Muscle layer of duodenum (tissue), 2 donors: ENCODE results near the gene KIAA0825.

ENCODE experiments used
- H3K27ac ChIP-seq: one replicate; pipeline ENCODE4 v1.7.0; 2013; ENCODE audit warnings: mild to moderate bottlenecking, low read length
- H3K27me3 ChIP-seq: one replicate; pipeline ENCODE4 v1.7.0; 2013; ENCODE audit warnings: low read depth, mild to moderate bottlenecking, control low read depth, low read length
- H3K36me3 ChIP-seq, 2 donors: one replicate each; pipeline ENCODE4 v1.7.0; 2013; ENCODE audit warnings: low read length in 2 of 2, control low read depth in 1 of 2, mild to moderate bottlenecking in 1 of 2; ENCODE audit not compliant: insufficient read depth in 2 of 2, control insufficient read depth in 1 of 2
- H3K4me1 ChIP-seq, 2 donors: one replicate each; pipeline ENCODE4 v1.7.0; 2013; ENCODE audit warnings: low read length in 2 of 2, mild to moderate bottlenecking in 2 of 2, control low read depth in 1 of 2, moderate library complexity in 1 of 2; ENCODE audit not compliant: insufficient read depth in 2 of 2, control insufficient read depth in 1 of 2
- H3K4me3 ChIP-seq, 2 donors: one replicate each; pipeline ENCODE4 v1.7.0; 2013; ENCODE audit warnings: low read length in 2 of 2, low read depth in 1 of 2, mild to moderate bottlenecking in 1 of 2
- H3K9me3 ChIP-seq, 2 donors: one replicate each; pipeline ENCODE4 v1.7.0; 2013; ENCODE audit warnings: low read length in 2 of 2, control low read depth in 1 of 2, mild to moderate bottlenecking in 1 of 2; ENCODE audit not compliant: control insufficient read depth in 1 of 2
- donor health status: healthy.

Gene KIAA0825

DNA sequence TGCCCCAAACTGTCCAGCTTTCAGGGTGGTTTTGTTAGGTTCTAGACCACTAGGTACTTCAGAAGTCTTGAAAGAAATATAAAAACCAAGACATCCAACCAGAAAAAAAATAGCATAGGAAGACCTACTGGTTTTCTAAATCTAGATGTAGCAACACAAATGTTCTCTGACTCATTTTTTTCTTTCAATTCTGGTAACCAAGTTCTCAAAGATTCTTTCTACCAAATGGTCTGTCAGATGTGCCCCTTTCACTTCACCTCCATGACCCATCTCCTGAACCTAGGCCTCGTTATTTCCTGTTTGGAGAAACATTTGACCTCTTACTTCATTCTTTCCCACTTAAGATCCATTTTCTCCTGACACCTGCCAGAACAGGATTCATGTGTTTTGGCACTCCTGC, 355.3 kb downstream of the KIAA0825 start:
- H3K9me3 ChIP-seq, result no peaks in the 10 kb centered on the region
- no peak overlapping the region for H3K4me3 ChIP-seq
- H3K27ac ChIP-seq, result no peak overlapping the region
- no peaks in the 10 kb centered on the region for H3K27me3 ChIP-seq
- no peaks in the 10 kb centered on the region for H3K4me1 ChIP-seq
- no peaks in the 10 kb centered on the region for H3K36me3 ChIP-seq

DNA sequence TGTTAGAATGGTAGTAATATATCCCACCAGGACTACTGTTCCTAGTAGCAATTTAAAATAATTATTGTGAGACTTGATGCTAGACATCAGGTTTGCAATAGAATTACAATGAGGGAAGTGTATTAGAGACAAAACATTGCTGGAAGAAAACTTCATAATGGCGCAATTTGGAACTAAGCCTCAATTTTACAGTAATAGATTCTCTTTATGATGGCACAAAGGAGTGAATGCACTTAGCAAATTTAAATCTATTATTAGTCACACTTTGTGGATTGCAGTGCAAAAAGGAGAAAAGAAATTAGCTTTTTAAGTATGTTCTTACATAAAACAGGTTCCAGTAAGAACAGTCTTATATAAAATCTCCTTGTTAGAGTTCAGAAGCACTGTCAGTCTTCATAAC, 358.3 kb downstream of the KIAA0825 start:
- no peaks in the 10 kb centered on the region for H3K9me3 ChIP-seq
- no peaks in the 10 kb centered on the region for H3K27me3 ChIP-seq
- H3K27ac ChIP-seq, result no peak overlapping the region
- no peak overlapping the region for H3K4me3 ChIP-seq
- H3K36me3 ChIP-seq, result no peaks in the 10 kb centered on the region
- H3K4me1 ChIP-seq, result no peaks in the 10 kb centered on the region

DNA sequence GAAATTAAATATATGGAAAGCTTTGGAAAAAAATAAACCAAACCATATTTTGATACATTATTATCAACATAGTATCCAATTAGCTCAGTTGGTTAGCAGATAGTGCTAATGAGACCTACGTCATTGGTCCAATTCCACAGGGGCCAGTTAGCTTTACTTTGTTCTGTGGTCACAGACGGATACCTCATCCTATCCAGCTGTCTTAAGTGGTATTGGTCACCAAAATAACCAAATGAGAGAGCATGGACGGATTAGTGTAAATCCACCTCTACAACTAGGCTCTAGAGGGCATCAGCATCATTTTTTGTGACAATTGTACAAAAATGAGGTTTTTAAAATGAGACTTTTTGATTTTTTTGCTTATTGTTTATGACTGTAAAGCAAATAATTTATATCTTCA, 364.2 kb downstream of the KIAA0825 start:
- H3K27ac ChIP-seq, result no peak overlapping the region
- no peaks in the 10 kb centered on the region for H3K9me3 ChIP-seq
- no peaks in the 10 kb centered on the region for H3K36me3 ChIP-seq
- H3K4me1 ChIP-seq, result no peaks in the 10 kb centered on the region
- no peak overlapping the region for H3K4me3 ChIP-seq
- H3K27me3 ChIP-seq, result no peaks in the 10 kb centered on the region

DNA sequence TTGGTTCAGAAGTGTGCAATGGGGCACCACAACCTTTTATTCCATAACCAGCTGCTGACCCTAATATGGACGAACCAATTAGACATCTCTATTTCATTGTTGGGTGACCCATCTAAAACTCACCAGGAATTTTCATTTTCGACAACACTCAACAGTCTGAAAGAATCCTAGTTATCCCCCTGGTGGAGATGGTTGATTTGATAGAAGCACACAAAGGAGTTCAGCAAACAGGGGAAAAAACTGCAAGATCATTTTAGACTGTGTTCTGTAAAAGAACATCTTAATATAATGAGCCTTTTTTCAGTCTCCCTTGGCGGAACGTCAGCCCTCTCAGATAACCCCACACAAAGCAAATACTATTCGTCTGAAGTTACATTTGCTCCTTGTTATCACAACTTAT, 367.4 kb downstream of the KIAA0825 start:
- Histone ChIP-seq H3K36me3 (no peaks in the 10 kb centered on the region), H3K9me3 (no peaks in the 10 kb centered on the region), H3K4me3 (no peak overlapping the region), H3K27ac (no peak overlapping the region), H3K4me1 (no peaks in the 10 kb centered on the region), H3K27me3 (no peaks in the 10 kb centered on the region)

DNA sequence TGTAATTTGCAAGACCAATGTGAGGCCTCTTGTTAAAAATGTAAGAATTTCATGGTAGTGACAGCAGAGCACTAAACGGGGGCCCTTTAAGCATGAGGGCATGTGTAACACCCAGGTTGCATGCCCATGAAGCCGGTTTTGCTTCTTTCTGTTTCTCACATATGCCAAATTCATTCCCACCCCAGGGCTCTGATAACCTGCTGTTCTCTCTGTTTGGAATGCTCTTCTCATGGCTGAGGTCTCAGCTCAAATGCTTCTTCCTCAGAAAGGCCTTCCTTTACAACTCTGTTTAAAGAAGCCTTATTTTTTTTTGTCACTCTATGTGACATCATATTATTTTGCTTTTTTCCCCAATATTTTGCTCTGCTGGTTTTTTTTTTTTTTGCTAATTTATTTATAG, 369.0 kb downstream of the KIAA0825 start:
- Histone ChIP-seq H3K36me3 (no peaks in the 10 kb centered on the region), H3K27me3 (no peaks in the 10 kb centered on the region), H3K4me1 (no peaks in the 10 kb centered on the region), H3K27ac (no peak overlapping the region), H3K4me3 (no peak overlapping the region), H3K9me3 (no peaks in the 10 kb centered on the region)

DNA sequence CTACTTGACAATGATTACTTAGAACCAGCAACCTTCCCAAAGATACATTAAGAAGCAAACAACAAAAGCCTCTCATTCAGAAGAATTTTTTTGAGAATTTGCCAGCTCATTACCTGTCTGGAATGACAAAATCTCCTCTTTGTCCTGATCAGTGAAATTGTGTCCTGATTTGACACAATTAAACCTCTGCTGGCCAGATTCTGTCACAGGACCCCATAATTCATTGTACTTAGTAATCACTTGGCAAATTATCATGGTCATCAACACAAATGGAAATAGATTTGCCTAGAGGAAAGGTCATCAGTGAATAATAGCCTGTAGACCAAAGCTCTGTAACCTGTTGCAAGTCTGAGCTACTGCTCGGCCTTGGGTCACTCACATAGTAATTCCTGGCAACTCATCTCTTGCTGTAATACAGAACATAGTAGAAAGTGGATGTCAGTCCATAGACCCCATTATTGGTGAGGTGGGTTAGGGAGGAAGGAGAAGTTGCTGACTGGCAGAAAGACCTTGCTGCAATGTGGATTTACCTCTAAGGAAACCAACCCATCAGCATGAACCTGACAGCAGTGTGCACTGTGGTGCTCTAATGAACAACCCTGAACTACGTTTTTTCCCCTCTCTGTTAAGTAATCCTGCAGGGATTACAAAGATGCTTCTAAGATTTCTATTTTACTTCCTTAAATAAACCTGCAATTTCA, 370.1 kb downstream of the KIAA0825 start:
- no peak overlapping the region for H3K4me3 ChIP-seq
- no peaks in the 10 kb centered on the region for H3K4me1 ChIP-seq
- no peaks in the 10 kb centered on the region for H3K27me3 ChIP-seq
- no peaks in the 10 kb centered on the region for H3K9me3 ChIP-seq
- no peak overlapping the region for H3K27ac ChIP-seq
- no peaks in the 10 kb centered on the region for H3K36me3 ChIP-seq

DNA sequence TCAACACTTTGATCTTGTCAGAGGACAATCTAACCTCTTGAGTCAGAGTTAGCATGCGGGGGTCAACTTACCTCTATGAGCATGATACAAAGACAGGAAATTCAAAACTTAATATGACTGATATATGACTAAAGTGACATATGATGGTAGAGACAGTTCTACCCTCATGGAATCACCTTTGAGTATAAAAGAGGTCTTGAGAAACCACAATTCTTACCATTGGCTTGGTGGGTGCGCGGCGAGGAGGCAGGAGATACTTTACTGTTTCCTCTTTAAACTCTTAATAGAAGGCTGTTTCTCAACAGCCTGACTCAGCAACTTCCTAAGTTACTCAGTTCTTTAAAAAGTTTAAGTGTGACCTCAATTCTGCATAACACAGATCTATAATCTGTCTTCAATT, 372.8 kb downstream of the KIAA0825 start:
- H3K4me3 ChIP-seq, result no peak overlapping the region
- no peaks in the 10 kb centered on the region for H3K36me3 ChIP-seq
- H3K27ac ChIP-seq, result no peak overlapping the region
- H3K9me3 ChIP-seq, result no peaks in the 10 kb centered on the region
- peaks cover 4 to 5% of the 10 kb centered on the region in 2 donors for H3K4me1 ChIP-seq
- no peaks in the 10 kb centered on the region for H3K27me3 ChIP-seq

DNA sequence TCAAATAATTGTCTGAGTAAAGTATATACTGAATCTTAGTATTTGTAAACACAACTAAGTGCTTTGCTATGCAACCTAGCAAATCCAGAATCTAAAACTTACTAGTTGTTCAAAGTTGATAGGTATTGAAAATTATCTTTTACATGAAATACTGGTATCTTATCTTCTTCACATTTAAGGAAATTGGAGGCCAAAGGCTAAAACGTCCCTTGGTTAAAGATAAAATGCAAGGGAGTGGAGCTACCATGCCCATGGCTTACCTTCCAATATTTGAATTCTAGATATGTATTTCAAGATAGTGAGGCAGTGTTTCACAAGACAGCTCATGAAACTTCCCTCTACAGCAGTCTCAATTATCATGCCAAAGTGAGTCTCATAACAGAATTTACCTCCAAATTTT, 373.5 kb downstream of the KIAA0825 start:
- no peaks in the 10 kb centered on the region for H3K9me3 ChIP-seq
- H3K4me3 ChIP-seq, result no peak overlapping the region
- H3K27me3 ChIP-seq, result no peaks in the 10 kb centered on the region
- H3K4me1 ChIP-seq, result peaks cover 5 to 8% of the 10 kb centered on the region in 2 donors
- no peaks in the 10 kb centered on the region for H3K36me3 ChIP-seq
- H3K27ac ChIP-seq, result no peak overlapping the region

DNA sequence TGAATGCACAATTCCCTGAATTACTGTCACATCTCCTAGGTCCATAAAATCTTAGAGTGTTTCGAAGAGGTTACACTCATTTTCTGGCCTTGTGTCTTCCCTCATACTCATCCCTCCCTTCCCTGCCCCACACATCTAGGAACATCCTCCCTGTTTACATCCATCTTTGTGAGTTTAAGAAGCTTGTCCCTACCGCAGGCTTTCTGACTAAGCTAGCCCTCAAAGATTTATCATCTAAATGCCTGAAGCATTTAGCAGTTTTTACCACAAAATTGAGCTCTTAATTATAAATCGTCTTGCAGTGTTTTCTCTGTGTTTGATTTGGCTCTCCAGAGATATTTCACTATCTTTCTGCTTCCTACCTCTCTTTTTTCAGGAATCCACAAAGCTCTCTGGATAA, 374.8 kb downstream of the KIAA0825 start:
- Histone ChIP-seq H3K27me3 (no peaks in the 10 kb centered on the region), H3K4me3 (no peak overlapping the region)

DNA sequence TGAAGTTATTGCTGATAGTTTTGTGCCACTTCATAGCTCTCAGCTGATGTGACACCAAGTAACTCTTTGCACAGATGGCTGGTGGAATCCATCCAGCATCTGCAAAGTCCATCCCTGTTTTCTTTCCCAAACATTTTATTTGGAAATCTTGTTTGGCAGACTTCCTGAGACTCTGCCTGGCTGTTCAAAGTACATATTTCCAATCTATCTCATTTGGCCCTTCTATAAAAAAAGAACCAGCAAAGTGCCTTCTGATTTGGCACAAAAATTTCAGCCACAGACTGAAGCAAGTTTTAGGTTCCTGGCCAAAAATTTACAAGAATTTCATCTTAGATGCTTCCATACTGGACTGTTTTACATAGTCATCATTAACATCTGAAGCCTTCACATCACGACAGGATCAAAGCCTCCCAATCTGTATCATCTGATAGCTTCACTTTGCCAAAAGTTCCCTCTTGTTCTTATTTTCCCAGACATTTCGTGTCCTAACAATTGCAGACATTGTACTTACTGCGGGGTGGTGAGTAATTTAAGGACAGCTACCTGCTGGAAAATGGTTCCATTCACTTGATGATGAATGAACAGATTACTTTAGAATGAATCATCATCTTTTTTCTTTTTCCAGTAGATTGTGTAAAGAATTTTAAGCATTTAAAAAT, 377.3 kb downstream of the KIAA0825 start:
- Histone ChIP-seq H3K9me3 (no peaks in the 10 kb centered on the region), H3K36me3 (no peaks in the 10 kb centered on the region), H3K27ac (no peak overlapping the region), H3K4me3 (no peak overlapping the region), H3K27me3 (no peaks in the 10 kb centered on the region), H3K4me1 (peaks cover 5 to 11% of the 10 kb centered on the region in 2 donors)

More for the DNA sequence above, 374.8 kb downstream of the KIAA0825 start:
- no peaks in the 10 kb centered on the region for H3K9me3 ChIP-seq
- H3K4me1 ChIP-seq, result peaks cover 5 to 11% of the 10 kb centered on the region in 2 donors
- no peaks in the 10 kb centered on the region for H3K36me3 ChIP-seq
- no peak overlapping the region for H3K27ac ChIP-seq

DNA sequence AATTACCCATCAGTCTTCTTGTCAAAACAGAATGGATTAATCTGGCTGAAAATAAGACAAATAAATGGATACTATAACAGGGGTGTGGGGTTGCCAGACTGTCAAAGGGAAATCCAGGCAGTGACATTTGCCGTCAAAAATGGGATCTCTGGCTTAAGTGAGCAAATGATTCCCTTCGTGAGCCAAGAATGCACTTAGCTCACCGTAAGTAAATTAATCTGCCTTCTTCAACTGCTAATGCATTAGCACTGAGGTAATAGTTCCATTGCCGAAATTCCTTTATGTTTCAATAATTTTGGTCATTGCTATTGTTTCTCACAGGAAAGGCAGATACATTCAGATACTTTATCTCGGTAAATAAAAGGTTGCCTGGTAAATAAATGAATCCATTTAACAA, 377.8 kb downstream of the KIAA0825 start:
- no peak overlapping the region for H3K27ac ChIP-seq
- H3K27me3 ChIP-seq, result no peaks in the 10 kb centered on the region
- peaks cover 0 to 2% of the 10 kb centered on the region in 2 donors for H3K9me3 ChIP-seq
- peaks cover 5 to 11% of the 10 kb centered on the region in 2 donors for H3K4me1 ChIP-seq
- no peaks in the 10 kb centered on the region for H3K36me3 ChIP-seq
- H3K4me3 ChIP-seq, result no peak overlapping the region

DNA sequence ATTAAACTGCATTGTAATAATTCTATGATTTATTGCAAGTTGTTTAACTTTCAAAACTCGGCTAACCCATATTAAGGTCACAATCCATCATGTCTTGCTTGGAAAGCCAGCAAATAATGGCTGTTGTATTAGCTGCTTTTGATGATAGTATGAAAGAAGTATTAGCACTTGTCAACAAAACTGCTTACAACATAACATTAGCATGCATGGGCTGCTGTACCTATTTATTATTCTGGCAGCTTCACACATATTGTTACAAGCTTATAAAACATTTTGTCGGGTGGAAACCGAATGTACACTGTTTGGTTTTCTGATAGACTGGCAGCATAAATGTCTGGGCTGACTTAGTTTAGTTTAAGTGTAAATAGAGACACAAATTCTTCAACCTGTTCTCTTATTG, 378.3 kb downstream of the KIAA0825 start:
- H3K9me3 ChIP-seq, result peaks cover 0 to 5% of the 10 kb centered on the region in 2 donors
- no peak overlapping the region for H3K4me3 ChIP-seq
- no peaks in the 10 kb centered on the region for H3K36me3 ChIP-seq
- no peaks in the 10 kb centered on the region for H3K27me3 ChIP-seq
- no peak overlapping the region for H3K27ac ChIP-seq
- H3K4me1 ChIP-seq, result peaks cover 5 to 11% of the 10 kb centered on the region in 2 donors
